ENCODE results near the gene UBE2J1.

DNA sequence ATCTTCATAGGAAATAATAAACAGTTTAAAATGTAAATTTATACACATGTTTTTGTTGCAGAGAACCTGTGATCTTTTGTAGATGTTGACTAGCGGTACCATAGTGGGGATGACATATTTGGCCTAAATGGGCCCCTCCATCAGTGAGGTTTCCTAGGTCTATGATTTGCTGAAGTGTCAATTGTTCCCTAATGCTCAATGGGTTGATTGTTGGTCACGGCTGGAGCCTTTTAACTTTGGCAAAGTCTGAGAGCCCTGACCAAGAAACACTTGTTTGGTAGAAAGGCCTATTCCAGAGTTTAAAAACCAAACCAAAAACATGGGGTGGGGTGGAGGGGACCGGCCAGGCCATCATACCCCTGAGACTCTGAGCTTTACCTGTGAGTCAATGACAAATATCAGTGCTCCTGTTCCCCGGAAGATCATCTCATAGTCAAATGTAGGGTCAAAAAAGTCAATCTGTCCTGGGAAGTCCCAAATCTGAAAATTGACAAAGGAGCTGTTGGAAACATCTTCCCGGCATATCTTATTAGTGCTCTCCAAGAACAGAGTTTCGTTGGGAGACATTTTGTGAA, 34.5 kb upstream of the UBE2J1 start:
- no peak for TF ChIP-seq CTCF (IDR thresholded peaks at IDR 0.05; ENCODE audit: insufficient read depth, low read depth, low read length)
- no peak for TF ChIP-seq EZH2 (IDR thresholded peaks at IDR 0.05; ENCODE audit: insufficient read depth, low read length)
